GM23248 (cell line): ENCODE results near the gene PARD3B.

ENCODE experiments used
- EZH2 ChIP-seq: fragments of 200-600 bp; sonication (generic); IDR thresholded peaks from 2 replicates; pipeline ENCODE4 v1.6.1; 2018; ENCODE audit warnings: antibody characterized with exemption, mild to moderate bottlenecking; ENCODE audit not compliant: insufficient read depth, poor library complexity, severe bottlenecking
- EZH2phosphoT487 ChIP-seq: fragments of 200-600 bp; sonication (generic); IDR thresholded peaks from 2 replicates; pipeline ENCODE4 v1.6.1; 2018; ENCODE audit warnings: antibody characterized with exemption, moderate library complexity, mild to moderate bottlenecking, low read depth; ENCODE audit not compliant: insufficient read depth

GRCh38 chr2:205407984-205408383 is 862.7 kb downstream of the PARD3B start:
- no peak for TF ChIP-seq EZH2phosphoT487
- no peak for TF ChIP-seq EZH2
